Choroid plexus epithelial cell (primary cell): Measurements from ENCODE around the gene UBA7.

Source experiments
- DNase-seq: peaks from one replicate; pipeline ENCODE4 v3.0.0-alpha.2; 2010; ENCODE audit warnings: low read depth
- H3K4me3 ChIP-seq: 2 replicates; pipeline ENCODE4 v1.5.1; 2011; ENCODE audit warnings: low read depth, mild to moderate bottlenecking, control low read depth, low read length, moderate library complexity
- CTCF ChIP-seq: conservative IDR thresholded peaks from 2 replicates; pipeline ENCODE4 v1.5.1; 2011; ENCODE audit warnings: low read depth, mild to moderate bottlenecking, control low read depth, inconsistent platforms, low read length, moderate library complexity

The UBA7 gene

GRCh38 chr3:49771340-49771938, 42.3 kb downstream of the UBA7 start:
- no peak for DNase-seq
- no peak overlapping the region for H3K4me3 ChIP-seq
- no peak for TF ChIP-seq CTCF

- no peak overlapping the region for H3K4me3 ChIP-seq
- DNase-seq: no peak
- TF ChIP-seq CTCF: no peak
Measured at GRCh38 chr3:49769926-49770325, 43.8 kb downstream of the UBA7 start.

GRCh38 chr3:49769286-49769915, 44.4 kb downstream of the UBA7 start:
- no peak for DNase-seq
- no peak for TF ChIP-seq CTCF
- no peak overlapping the region for H3K4me3 ChIP-seq

GRCh38 chr3:49763981-49764380, 49.8 kb downstream of the UBA7 start:
- TF ChIP-seq CTCF: no peak
- no peak overlapping the region for H3K4me3 ChIP-seq
- no peak for DNase-seq

- DNase-seq: no peak
- TF ChIP-seq CTCF: no peak
- no peak overlapping the region for H3K4me3 ChIP-seq
Measured at GRCh38 chr3:49761661-49762060, 52.1 kb downstream of the UBA7 start.

- H3K4me3 ChIP-seq: no peak overlapping the region
- no peak for DNase-seq
- no peak for TF ChIP-seq CTCF
Measured at GRCh38 chr3:49759226-49759625, 54.5 kb downstream of the UBA7 start.

- DNase-seq: no peak
Measured at GRCh38 chr3:49757197-49757596, 56.6 kb downstream of the UBA7 start.

More at GRCh38 chr3:49757197-49757596, 56.6 kb downstream of the UBA7 start:
- no peak for TF ChIP-seq CTCF
- H3K4me3 ChIP-seq: no peak overlapping the region
